Hepatocyte (in vitro differentiated cells): ENCODE measurements around the gene NUP50.

Source experiments
- EZH2phosphoT487 ChIP-seq: fragments of 200-600 bp; sonication (generic); IDR thresholded peaks from one replicate; pipeline ENCODE4 v1.6.1; 2018; ENCODE audit warnings: antibody characterized with exemption, mild to moderate bottlenecking, low read depth, moderate library complexity; ENCODE audit not compliant: unreplicated experiment, severe bottlenecking
- TF ChIP-seq, protein P1 (sequence below): fragments of 200-600 bp; sonication (generic); IDR thresholded peaks from 2 replicates; pipeline ENCODE4 v1.5.1; 2016; ENCODE audit warnings: antibody characterized with exemption, mild to moderate bottlenecking; ENCODE audit not compliant: poor library complexity

DNA sequence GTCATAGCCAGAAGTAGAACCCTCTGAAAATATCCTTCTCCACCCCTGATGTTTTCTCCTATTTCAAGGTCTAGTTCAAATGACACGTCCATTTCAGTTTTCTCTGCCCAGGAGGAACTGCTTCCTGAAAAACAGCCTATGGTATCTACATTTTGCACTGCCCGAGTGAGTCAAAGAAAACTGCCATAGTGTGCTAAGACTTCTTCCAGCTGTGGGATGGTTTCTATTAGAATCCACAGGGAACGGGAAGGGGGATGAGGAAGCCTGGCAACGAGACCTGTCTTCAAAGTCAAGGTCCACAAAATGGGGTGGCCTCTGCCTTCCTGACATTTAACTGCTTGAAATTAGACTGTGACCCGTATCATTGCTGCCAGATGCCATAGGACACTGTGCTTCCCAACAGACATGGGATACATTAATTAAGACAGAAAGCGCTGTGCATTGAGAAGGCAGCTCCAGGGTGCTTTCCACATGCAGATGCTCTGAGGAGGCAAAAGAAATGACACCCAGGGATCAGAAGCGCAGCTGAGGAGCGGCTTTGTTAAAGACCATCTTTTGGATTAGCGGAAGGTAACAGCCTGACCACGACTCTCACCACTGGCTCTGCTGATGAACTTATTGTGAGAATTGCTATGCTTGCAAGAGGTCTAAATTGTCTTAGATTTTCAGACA is 39.4 kb upstream of the NUP50 start:
- TF ChIP-seq EZH2phosphoT487, result no peak
- TF ChIP-seq, protein P1, sequence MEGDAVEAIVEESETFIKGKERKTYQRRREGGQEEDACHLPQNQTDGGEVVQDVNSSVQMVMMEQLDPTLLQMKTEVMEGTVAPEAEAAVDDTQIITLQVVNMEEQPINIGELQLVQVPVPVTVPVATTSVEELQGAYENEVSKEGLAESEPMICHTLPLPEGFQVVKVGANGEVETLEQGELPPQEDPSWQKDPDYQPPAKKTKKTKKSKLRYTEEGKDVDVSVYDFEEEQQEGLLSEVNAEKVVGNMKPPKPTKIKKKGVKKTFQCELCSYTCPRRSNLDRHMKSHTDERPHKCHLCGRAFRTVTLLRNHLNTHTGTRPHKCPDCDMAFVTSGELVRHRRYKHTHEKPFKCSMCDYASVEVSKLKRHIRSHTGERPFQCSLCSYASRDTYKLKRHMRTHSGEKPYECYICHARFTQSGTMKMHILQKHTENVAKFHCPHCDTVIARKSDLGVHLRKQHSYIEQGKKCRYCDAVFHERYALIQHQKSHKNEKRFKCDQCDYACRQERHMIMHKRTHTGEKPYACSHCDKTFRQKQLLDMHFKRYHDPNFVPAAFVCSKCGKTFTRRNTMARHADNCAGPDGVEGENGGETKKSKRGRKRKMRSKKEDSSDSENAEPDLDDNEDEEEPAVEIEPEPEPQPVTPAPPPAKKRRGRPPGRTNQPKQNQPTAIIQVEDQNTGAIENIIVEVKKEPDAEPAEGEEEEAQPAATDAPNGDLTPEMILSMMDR, result no peak
